HepG2 (cell line): ENCODE data around the gene HLF. TPM values are rescaled to one million over a fixed set of nuclear protein-coding genes. Genes with fewer than 3 reads are reported as not detected.

ENCODE experiments used
- ATAD3A ChIP-seq: sonication (generic); formaldehyde crosslinking; IDR thresholded peaks from 2 replicates; pipeline ENCODE4 v1.4.0; 2020; ENCODE audit warnings: missing genetic modification reagents
- EZH2 ChIP-seq: conservative IDR thresholded peaks from 2 replicates; pipeline ENCODE4 v1.6.1; 2012; ENCODE audit warnings: mild to moderate bottlenecking, low read depth, low read length, moderate library complexity
- HBP1 ChIP-seq: IDR thresholded peaks from 2 replicates; pipeline ENCODE4 v1.6.1; 2016; ENCODE audit warnings: low read depth, control low read depth
- RBM39 ChIP-seq: fragments of 200-400 bp; formaldehyde crosslinking; IDR thresholded peaks from one replicate; pipeline ENCODE4 v1.6.1; 2018; ENCODE audit warnings: antibody characterized with exemption, mild to moderate bottlenecking, low read depth, low read length; ENCODE audit not compliant: poor library complexity, severe bottlenecking
- RFX5 ChIP-seq: IDR thresholded peaks from 2 replicates; pipeline ENCODE4 v1.6.1; 2011; ENCODE audit warnings: low read depth, low read length, improper control_type of control experiment
- RXRB ChIP-seq: IDR thresholded peaks from 2 replicates; pipeline ENCODE4 v1.6.1; 2016; ENCODE audit warnings: borderline replicate concordance, missing genetic modification reagents, missing compliant biosample characterization
- ZNF543 ChIP-seq: sonication (generic); formaldehyde crosslinking; IDR thresholded peaks from 2 replicates; pipeline ENCODE4 v1.4.0; 2020; ENCODE audit warnings: mild to moderate bottlenecking, missing genetic modification reagents
- ZNF616 ChIP-seq: sonication (generic); formaldehyde crosslinking; IDR thresholded peaks from 2 replicates; pipeline ENCODE4 v1.5.0; 2020; ENCODE audit warnings: low read depth, mild to moderate bottlenecking, missing genetic modification reagents
- ZNF782 ChIP-seq: sonication (generic); formaldehyde crosslinking; IDR thresholded peaks from 2 replicates; pipeline ENCODE4 v1.4.0; 2020; ENCODE audit warnings: missing genetic modification reagents, mild to moderate bottlenecking, borderline replicate concordance
- polyA plus RNA-seq, 8 experiments: library from polyadenylated mRNA; depleted of rRNA in 3 of 8; stranded (reverse) in 7 of 8; unstranded in 1 of 8; fragments of >200 nt; fragmentation: Illumina TruSeq in 4 of 8; extraction: Trizol in 4 of 8; gene quantifications; 2 replicates each; pipeline versions ENCODE4 v1.2.1 to v1.2.3, GENCODE V29; 2011 to 2016; ENCODE audit warnings: low read depth in 4 of 8, missing spikeins in 1 of 8, mixed read lengths in 1 of 8; ENCODE audit not compliant: insufficient read depth in 1 of 8
- total RNA-seq, 5 experiments: library from RNA; depleted of rRNA; stranded (reverse); fragments of >200 nt; fragmentation: Illumina TruSeq; extraction: Trizol; gene quantifications; 2 replicates each; pipeline ENCODE4 v1.2.3, GENCODE V29; 2016; ENCODE audit warnings: low read depth in 1 of 5
- TF ChIP-seq, protein P1 (sequence below): fragments of 450-650 bp; IDR thresholded peaks from 2 replicates; pipeline ENCODE4 v1.6.1; 2017; ENCODE audit warnings: mild to moderate bottlenecking
- TF ChIP-seq, protein P2 (sequence below): sonication (generic); formaldehyde crosslinking; IDR thresholded peaks from 2 replicates; pipeline ENCODE4 v1.4.0; 2020; ENCODE audit warnings: mild to moderate bottlenecking, missing genetic modification reagents
- TF ChIP-seq, protein P3 (sequence below): IDR thresholded peaks from 2 replicates; pipeline ENCODE4 v1.6.1; 2016; ENCODE audit warnings: mild to moderate bottlenecking
- TF ChIP-seq, protein P4 (sequence below): sonication (generic); formaldehyde crosslinking; IDR thresholded peaks from 2 replicates; pipeline ENCODE4 v1.5.1; 2020; ENCODE audit warnings: mild to moderate bottlenecking, missing genetic modification reagents, moderate library complexity

HLF gene
- total and polyA plus RNA-seq, 2 of the 13 experiments (the other 11 are each of a cell fraction or from before 2014, with no cell fraction given), result 202 to 346 TPM

DNA sequence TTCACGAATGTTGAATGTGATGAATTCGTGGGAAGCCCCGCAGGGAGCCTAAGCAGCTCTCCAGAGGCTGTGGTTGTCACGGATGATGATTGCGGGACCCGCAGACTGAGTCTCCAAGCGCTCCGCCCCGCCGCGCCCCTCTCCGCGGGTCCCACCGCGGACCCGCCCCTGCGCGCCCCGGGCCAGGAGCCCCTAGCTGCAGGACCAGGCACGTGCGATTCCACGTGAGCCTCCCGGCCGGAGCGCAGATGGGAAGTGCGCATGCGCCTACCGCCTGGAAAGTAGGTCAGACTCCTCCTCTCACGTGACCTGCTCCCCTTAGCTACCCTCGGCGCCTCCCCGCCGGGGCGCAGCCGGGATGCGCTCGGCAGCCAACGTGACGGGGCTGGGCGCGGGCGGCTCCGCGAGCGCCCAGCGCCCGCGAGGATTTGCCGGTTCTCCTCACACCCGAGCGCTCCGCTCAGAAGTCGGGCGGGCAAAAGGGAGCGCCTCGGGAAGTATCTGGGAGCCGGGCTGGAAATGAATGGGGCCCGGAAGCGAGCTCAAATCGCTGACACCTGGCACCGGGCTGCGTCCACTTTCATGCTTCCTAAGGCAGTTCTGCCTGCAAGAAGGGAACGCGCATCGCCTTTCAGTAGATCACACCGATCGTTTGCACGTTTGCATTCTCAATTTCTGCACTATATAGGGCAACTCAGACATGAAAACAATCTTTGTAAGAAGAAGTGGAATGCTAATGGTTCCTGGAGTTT is 26.4 kb upstream of the HLF start (continued):
- TF ChIP-seq ZNF782 (no peak), ATAD3A (no peak), RBM39 (peak; percentile 47), ZNF616 (CRISPR knock-in tag) (peak; percentile 97), HBP1 (peak; percentile 84), EZH2 (no peak), ZNF543 (CRISPR knock-in tag) (0 out of 2 replicates have a peak, but pooled peaks have one; percentile 29), RFX5 (peak; percentile 26; the same call in 1 of the 2 replicates), RXRB (CRISPR knock-in tag) (no peak)
- TF ChIP-seq, protein P1, sequence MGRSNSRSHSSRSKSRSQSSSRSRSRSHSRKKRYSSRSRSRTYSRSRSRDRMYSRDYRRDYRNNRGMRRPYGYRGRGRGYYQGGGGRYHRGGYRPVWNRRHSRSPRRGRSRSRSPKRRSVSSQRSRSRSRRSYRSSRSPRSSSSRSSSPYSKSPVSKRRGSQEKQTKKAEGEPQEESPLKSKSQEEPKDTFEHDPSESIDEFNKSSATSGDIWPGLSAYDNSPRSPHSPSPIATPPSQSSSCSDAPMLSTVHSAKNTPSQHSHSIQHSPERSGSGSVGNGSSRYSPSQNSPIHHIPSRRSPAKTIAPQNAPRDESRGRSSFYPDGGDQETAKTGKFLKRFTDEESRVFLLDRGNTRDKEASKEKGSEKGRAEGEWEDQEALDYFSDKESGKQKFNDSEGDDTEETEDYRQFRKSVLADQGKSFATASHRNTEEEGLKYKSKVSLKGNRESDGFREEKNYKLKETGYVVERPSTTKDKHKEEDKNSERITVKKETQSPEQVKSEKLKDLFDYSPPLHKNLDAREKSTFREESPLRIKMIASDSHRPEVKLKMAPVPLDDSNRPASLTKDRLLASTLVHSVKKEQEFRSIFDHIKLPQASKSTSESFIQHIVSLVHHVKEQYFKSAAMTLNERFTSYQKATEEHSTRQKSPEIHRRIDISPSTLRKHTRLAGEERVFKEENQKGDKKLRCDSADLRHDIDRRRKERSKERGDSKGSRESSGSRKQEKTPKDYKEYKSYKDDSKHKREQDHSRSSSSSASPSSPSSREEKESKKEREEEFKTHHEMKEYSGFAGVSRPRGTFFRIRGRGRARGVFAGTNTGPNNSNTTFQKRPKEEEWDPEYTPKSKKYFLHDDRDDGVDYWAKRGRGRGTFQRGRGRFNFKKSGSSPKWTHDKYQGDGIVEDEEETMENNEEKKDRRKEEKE, result no peak
- TF ChIP-seq, protein P2, sequence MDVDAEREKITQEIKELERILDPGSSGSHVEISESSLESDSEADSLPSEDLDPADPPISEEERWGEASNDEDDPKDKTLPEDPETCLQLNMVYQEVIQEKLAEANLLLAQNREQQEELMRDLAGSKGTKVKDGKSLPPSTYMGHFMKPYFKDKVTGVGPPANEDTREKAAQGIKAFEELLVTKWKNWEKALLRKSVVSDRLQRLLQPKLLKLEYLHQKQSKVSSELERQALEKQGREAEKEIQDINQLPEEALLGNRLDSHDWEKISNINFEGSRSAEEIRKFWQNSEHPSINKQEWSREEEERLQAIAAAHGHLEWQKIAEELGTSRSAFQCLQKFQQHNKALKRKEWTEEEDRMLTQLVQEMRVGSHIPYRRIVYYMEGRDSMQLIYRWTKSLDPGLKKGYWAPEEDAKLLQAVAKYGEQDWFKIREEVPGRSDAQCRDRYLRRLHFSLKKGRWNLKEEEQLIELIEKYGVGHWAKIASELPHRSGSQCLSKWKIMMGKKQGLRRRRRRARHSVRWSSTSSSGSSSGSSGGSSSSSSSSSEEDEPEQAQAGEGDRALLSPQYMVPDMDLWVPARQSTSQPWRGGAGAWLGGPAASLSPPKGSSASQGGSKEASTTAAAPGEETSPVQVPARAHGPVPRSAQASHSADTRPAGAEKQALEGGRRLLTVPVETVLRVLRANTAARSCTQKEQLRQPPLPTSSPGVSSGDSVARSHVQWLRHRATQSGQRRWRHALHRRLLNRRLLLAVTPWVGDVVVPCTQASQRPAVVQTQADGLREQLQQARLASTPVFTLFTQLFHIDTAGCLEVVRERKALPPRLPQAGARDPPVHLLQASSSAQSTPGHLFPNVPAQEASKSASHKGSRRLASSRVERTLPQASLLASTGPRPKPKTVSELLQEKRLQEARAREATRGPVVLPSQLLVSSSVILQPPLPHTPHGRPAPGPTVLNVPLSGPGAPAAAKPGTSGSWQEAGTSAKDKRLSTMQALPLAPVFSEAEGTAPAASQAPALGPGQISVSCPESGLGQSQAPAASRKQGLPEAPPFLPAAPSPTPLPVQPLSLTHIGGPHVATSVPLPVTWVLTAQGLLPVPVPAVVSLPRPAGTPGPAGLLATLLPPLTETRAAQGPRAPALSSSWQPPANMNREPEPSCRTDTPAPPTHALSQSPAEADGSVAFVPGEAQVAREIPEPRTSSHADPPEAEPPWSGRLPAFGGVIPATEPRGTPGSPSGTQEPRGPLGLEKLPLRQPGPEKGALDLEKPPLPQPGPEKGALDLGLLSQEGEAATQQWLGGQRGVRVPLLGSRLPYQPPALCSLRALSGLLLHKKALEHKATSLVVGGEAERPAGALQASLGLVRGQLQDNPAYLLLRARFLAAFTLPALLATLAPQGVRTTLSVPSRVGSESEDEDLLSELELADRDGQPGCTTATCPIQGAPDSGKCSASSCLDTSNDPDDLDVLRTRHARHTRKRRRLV (CRISPR knock-in tag), result peak; percentile 12; the same call in 1 of the 2 replicates
- TF ChIP-seq, protein P3, sequence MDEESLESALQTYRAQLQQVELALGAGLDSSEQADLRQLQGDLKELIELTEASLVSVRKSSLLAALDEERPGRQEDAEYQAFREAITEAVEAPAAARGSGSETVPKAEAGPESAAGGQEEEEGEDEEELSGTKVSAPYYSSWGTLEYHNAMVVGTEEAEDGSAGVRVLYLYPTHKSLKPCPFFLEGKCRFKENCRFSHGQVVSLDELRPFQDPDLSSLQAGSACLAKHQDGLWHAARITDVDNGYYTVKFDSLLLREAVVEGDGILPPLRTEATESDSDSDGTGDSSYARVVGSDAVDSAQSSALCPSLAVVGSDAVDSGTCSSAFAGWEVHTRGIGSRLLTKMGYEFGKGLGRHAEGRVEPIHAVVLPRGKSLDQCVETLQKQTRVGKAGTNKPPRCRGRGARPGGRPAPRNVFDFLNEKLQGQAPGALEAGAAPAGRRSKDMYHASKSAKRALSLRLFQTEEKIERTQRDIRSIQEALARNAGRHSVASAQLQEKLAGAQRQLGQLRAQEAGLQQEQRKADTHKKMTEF, result peak; percentile 91
- TF ChIP-seq, protein P4, sequence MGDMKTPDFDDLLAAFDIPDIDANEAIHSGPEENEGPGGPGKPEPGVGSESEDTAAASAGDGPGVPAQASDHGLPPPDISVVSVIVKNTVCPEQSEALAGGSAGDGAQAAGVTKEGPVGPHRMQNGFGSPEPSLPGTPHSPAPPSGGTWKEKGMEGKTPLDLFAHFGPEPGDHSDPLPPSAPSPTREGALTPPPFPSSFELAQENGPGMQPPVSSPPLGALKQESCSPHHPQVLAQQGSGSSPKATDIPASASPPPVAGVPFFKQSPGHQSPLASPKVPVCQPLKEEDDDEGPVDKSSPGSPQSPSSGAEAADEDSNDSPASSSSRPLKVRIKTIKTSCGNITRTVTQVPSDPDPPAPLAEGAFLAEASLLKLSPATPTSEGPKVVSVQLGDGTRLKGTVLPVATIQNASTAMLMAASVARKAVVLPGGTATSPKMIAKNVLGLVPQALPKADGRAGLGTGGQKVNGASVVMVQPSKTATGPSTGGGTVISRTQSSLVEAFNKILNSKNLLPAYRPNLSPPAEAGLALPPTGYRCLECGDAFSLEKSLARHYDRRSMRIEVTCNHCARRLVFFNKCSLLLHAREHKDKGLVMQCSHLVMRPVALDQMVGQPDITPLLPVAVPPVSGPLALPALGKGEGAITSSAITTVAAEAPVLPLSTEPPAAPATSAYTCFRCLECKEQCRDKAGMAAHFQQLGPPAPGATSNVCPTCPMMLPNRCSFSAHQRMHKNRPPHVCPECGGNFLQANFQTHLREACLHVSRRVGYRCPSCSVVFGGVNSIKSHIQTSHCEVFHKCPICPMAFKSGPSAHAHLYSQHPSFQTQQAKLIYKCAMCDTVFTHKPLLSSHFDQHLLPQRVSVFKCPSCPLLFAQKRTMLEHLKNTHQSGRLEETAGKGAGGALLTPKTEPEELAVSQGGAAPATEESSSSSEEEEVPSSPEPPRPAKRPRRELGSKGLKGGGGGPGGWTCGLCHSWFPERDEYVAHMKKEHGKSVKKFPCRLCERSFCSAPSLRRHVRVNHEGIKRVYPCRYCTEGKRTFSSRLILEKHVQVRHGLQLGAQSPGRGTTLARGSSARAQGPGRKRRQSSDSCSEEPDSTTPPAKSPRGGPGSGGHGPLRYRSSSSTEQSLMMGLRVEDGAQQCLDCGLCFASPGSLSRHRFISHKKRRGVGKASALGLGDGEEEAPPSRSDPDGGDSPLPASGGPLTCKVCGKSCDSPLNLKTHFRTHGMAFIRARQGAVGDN, result peak; percentile 99
